ENCODE results near the gene SRRM3. TPM values are rescaled to one million over a fixed set of nuclear protein-coding genes. Genes with fewer than 3 reads are reported as not detected.
"Not testable (repeated sequence)": the region's sequence is repeated elsewhere in the genome, so short reads cannot be mapped to it uniquely, and the experiment has no call there.

Gene SRRM3, protein sequence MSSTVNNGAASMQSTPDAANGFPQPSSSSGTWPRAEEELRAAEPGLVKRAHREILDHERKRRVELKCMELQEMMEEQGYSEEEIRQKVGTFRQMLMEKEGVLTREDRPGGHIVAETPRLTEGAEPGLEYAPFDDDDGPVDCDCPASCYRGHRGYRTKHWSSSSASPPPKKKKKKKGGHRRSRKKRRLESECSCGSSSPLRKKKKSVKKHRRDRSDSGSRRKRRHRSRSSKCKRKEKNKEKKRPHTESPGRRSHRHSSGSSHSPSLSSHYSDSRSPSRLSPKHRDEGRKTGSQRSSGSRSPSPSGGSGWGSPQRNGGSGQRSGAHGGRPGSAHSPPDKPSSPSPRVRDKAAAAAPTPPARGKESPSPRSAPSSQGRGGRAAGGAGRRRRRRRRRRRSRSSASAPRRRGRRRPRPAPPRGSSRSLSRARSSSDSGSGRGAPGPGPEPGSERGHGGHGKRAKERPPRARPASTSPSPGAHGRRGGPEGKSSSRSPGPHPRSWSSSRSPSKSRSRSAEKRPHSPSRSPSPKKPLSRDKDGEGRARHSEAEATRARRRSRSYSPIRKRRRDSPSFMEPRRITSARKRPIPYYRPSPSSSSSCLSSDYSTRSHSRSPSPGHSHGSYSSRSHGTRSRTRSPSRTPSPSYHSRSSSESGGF
- total RNA-seq = 10 to 100 TPM in 1 of 9 donors, 1 to 10 TPM in 8; 1.6 to 18.0 (median 5.1) TPM
- polyA plus RNA-seq = 10 to 100 TPM; 10.9 to 28.5 TPM
- long read RNA-seq, donor 1, partial matches to known transcripts = 11 of 32 reads
- long read RNA-seq, donor 1, other reads (novel, unspliced or antisense) = 19 of 32 reads
- long read RNA-seq, donor 2, transcript SRRM3-205 (4 exons, 2,150 nt) = major isoform, 7 of 55 reads
- long read RNA-seq, donor 2, partial matches to known transcripts = 29 of 55 reads
- long read RNA-seq, donor 2, other reads (novel, unspliced or antisense) = 19 of 55 reads
- long read RNA-seq, donor 3, partial matches to known transcripts = 12 of 27 reads
- long read RNA-seq, donor 3, other reads (novel, unspliced or antisense) = 11 of 27 reads

DNA sequence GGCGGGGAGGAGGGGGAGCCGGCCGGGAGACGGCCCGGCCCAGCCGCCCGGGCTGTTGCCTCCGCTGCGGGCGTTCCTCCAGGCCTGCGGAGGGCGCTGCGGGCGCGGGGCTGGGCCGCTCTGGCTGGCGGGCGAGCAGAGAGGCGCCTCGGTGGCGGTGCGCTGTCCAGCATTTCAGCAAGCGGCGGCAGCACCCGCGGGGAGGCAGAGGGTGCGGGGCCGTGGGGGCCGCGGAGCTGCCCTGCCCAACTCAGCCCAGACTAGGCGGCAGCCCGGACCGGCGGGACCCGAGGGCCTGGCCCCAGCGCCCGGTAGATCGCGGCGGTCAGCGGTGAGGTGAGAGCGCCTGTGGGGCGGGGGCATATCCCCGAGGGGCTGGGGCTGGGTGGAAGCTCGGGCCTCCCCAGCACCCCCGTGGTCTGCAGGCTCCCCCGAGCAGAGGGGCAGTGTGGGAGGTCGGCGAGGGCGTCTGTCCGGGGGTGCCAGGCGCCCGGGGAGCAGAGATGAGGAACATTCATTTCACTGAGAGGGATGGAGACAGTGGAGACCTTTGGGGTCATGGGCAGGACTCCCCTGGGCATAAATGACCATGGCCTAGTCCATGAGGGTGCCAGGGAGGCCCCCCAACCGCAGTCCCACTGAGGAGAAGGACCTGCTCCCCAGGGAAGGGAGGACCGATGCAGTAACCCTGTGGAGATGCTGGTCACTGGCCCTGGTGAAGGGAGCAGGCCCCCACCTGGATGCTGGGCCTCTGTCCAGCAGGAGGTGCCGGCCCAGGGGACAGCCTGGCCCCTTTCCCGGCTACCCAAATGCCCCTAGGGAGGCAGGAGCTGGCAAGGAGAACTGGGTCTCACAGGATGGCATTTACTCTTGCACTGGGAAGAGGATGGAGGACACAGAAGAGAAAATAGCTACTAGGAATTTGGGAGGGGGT lies at the start of gene SRRM3:
SRRM3 (plus strand) TSS at position 165 of the 934 bp plus-strand sequence. CDS start 33,171 bp downstream, outside the sequence.
- ATAC-seq (peak; percentile 35 to 97 (median 86)), DNase-seq (peak; percentile 70 to 89 (median 78))
- Histone ChIP-seq H3K4me3 (peak within 1 kb of the TSS in 2 of 12 donors; percentile 4 to 11), H3K27ac (no peak within 1 kb of the TSS), H3K27me3 (peaks cover 2 to 25% (median 6%) of the 10 kb centered on the region in 9 donors), H3K9me3 (no peaks in the 10 kb centered on the region), H3K4me1 (peaks cover 0 to 10% (median 0%) of the 10 kb centered on the region in 12 donors), H3K36me3 (no peaks in the 10 kb centered on the region)
- TF ChIP-seq CTCF (IDR thresholded peaks at IDR 0.05) (peak; percentile 31 to 72 (median 58)), POLR2A (IDR thresholded peaks at IDR 0.05) (no peak)
- WGBS, 4 donors = 2 to 7% (median 3%) methylated on average over 41 to 56 of the region's 57 CpGs
- intact Hi-C loops (cut with DNase I) = no loop called here

- Histone ChIP-seq H3K9me3 (no peaks in the 10 kb centered on the region), H3K4me3 (no peak overlapping the region), H3K27me3 (peaks cover 0 to 10% (median 0%) of the 10 kb centered on the region in 9 donors), H3K36me3 (no peaks in the 10 kb centered on the region), H3K27ac (no peak overlapping the region), H3K4me1 (peaks cover 0 to 7% (median 0%) of the 10 kb centered on the region in 12 donors)
- intact Hi-C loops (cut with DNase I) = no loop called here
- no peak for TF ChIP-seq CTCF (IDR thresholded peaks at IDR 0.05)
- TF ChIP-seq POLR2A (IDR thresholded peaks at IDR 0.05) = no peak
- 82 to 92% (median 84%) methylated on average over 5 of the region's 5 CpGs for WGBS, 4 donors
- ATAC-seq (no peak), DNase-seq (no peak)
Observed at GRCh38 chr7:76151932-76152331, 49.8 kb upstream of the SRRM3 start.

- DNase-seq; H3K36me3 ChIP-seq; H3K4me1 ChIP-seq; H3K9me3 ChIP-seq; intact Hi-C loops (cut with DNase I); H3K27ac ChIP-seq; ATAC-seq; H3K4me3 ChIP-seq; H3K27me3 ChIP-seq: not testable (repeated sequence)
- 37 to 54% (median 43%) methylated on average over 5 of the region's 5 CpGs for WGBS, 4 donors
Observed at GRCh38 chr7:76153571-76154230, 48.0 kb upstream of the SRRM3 start.

All from heart left ventricle (tissue), 16 donors.